ENCODE measurements around the gene VASN. TPM values are rescaled to one million over a fixed set of nuclear protein-coding genes. Genes with fewer than 3 reads are reported as not detected.

The VASN gene
- total RNA-seq, 1 donor from 2014 or later, result 4.0 TPM

- no peak overlapping the region for H3K27ac Mint-ChIP-seq
- H3K36me3 Mint-ChIP-seq (ENCODE audit: insufficient read depth), result no peaks in the 10 kb centered on the region
- DNase-seq (ENCODE audit: low spot score, unreplicated experiment), result no peak
- TF ChIP-seq CTCF (IDR thresholded peaks at IDR 0.05; ENCODE audit: unreplicated experiment), result no peak
- peaks cover 3% of the 10 kb centered on the region for H3K4me1 Mint-ChIP-seq (ENCODE audit: low read depth)
- peaks cover 7% of the 10 kb centered on the region for H3K27me3 Mint-ChIP-seq
- H3K4me3 Mint-ChIP-seq (ENCODE audit: low read depth), result no peak overlapping the region
- no peaks in the 10 kb centered on the region for H3K9me3 Mint-ChIP-seq (ENCODE audit: low read depth)
These were observed 49.0 kb downstream of the VASN start for GRCh38 chr16:4420505-4421105.

- Mint-ChIP-seq H3K27ac (peak within 1 kb of the TSS; percentile 98), H3K4me1 (ENCODE audit: low read depth) (peaks cover 16% of the 10 kb centered on the region), H3K9me3 (ENCODE audit: low read depth) (no peaks in the 10 kb centered on the region), H3K27me3 (no peaks in the 10 kb centered on the region), H3K4me3 (ENCODE audit: low read depth) (peak within 1 kb of the TSS; percentile 98), H3K36me3 (ENCODE audit: insufficient read depth) (peaks cover 6% of the 10 kb centered on the region)
- no peak for TF ChIP-seq CTCF (IDR thresholded peaks at IDR 0.05; ENCODE audit: unreplicated experiment)
- peak; percentile 84 for DNase-seq (ENCODE audit: low spot score, unreplicated experiment)
These were observed 53.9 kb downstream of the VASN start, which contains the start of gene DNAJA3 for GRCh38 chr16:4425378-4426020. DNAJA3 (plus strand) TSS chr16:4425868; CDS start chr16:4425882, 14 bp downstream.

GRCh38 chr16:4426021-4426684 lies 54.5 kb downstream of the VASN start:
- Mint-ChIP-seq H3K27me3 (no peaks in the 10 kb centered on the region), H3K9me3 (ENCODE audit: low read depth) (no peaks in the 10 kb centered on the region), H3K4me1 (ENCODE audit: low read depth) (peaks cover 16% of the 10 kb centered on the region), H3K27ac (peak overlapping the region; percentile 95), H3K4me3 (ENCODE audit: low read depth) (peak overlapping the region; percentile 98), H3K36me3 (ENCODE audit: insufficient read depth) (peaks cover 7% of the 10 kb centered on the region)
- TF ChIP-seq CTCF (IDR thresholded peaks at IDR 0.05; ENCODE audit: unreplicated experiment), result no peak
- DNase-seq (ENCODE audit: low spot score, unreplicated experiment), result no peak

GRCh38 chr16:4426722-4427372 lies 55.2 kb downstream of the VASN start:
- Mint-ChIP-seq H3K4me1 (ENCODE audit: low read depth) (peaks cover 16% of the 10 kb centered on the region), H3K27ac (peak overlapping the region; percentile 95), H3K27me3 (no peaks in the 10 kb centered on the region), H3K36me3 (ENCODE audit: insufficient read depth) (peaks cover 7% of the 10 kb centered on the region), H3K9me3 (ENCODE audit: low read depth) (no peaks in the 10 kb centered on the region), H3K4me3 (ENCODE audit: low read depth) (peak overlapping the region; percentile 98)
- TF ChIP-seq CTCF (IDR thresholded peaks at IDR 0.05; ENCODE audit: unreplicated experiment), result no peak
- no peak for DNase-seq (ENCODE audit: low spot score, unreplicated experiment)

- TF ChIP-seq CTCF (IDR thresholded peaks at IDR 0.05; ENCODE audit: unreplicated experiment), result no peak
- Mint-ChIP-seq H3K27me3 (no peaks in the 10 kb centered on the region), H3K4me1 (ENCODE audit: low read depth) (peaks cover 17% of the 10 kb centered on the region), H3K27ac (no peak overlapping the region), H3K9me3 (ENCODE audit: low read depth) (no peaks in the 10 kb centered on the region), H3K4me3 (ENCODE audit: low read depth) (no peak overlapping the region), H3K36me3 (ENCODE audit: insufficient read depth) (peaks cover 7% of the 10 kb centered on the region)
- DNase-seq (ENCODE audit: low spot score, unreplicated experiment), result no peak
These were observed 56.9 kb downstream of the VASN start for GRCh38 chr16:4428500-4428899.

All from progenitor cell of endocrine pancreas (in vitro differentiated cells).